ENCODE results near the gene UPF2.
"Not testable (repeated sequence)": the region's sequence is repeated elsewhere in the genome, so short reads cannot be mapped to it uniquely, and the experiment has no call there.

The UPF2 gene

GRCh38 chr10:12019283-12019971 lies 23.2 kb downstream of the UPF2 start:
- no peak for ATAC-seq (ENCODE audit: insufficient read depth, low read depth)
- TF ChIP-seq EZH2 (IDR thresholded peaks at IDR 0.05; ENCODE audit: borderline replicate concordance, low read depth, low read length, severe bottlenecking): no peak
- TF ChIP-seq, protein P1, sequence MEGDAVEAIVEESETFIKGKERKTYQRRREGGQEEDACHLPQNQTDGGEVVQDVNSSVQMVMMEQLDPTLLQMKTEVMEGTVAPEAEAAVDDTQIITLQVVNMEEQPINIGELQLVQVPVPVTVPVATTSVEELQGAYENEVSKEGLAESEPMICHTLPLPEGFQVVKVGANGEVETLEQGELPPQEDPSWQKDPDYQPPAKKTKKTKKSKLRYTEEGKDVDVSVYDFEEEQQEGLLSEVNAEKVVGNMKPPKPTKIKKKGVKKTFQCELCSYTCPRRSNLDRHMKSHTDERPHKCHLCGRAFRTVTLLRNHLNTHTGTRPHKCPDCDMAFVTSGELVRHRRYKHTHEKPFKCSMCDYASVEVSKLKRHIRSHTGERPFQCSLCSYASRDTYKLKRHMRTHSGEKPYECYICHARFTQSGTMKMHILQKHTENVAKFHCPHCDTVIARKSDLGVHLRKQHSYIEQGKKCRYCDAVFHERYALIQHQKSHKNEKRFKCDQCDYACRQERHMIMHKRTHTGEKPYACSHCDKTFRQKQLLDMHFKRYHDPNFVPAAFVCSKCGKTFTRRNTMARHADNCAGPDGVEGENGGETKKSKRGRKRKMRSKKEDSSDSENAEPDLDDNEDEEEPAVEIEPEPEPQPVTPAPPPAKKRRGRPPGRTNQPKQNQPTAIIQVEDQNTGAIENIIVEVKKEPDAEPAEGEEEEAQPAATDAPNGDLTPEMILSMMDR (IDR thresholded peaks at IDR 0.05; ENCODE audit: borderline replicate concordance, extremely low read depth, low read length, poor library complexity, severe bottlenecking): no peak
- Histone ChIP-seq H3K27me3 (ENCODE audit: insufficient read depth, low read length, poor library complexity) (no peaks in the 10 kb centered on the region), H3K27ac (ENCODE audit: low read length) (no peak overlapping the region), H2AFZ (ENCODE audit: low read depth, low read length) (no peak overlapping the region), H3K9ac (ENCODE audit: low read depth, low read length) (no peak overlapping the region), H3K9me3 (ENCODE audit: insufficient read depth, low read length, severe bottlenecking) (no peaks in the 10 kb centered on the region), H3K4me3 (ENCODE audit: low read depth in 1 of 2, low read length in 2 of 2) (no peak overlapping the region), H3K79me2 (ENCODE audit: insufficient read depth, low read length) (peaks cover 70% of the 10 kb centered on the region), H3K4me2 (ENCODE audit: insufficient read depth, low read length) (no peak overlapping the region), H3K4me1 (ENCODE audit: insufficient read depth, low read length) (no peaks in the 10 kb centered on the region), H3K36me3 (ENCODE audit: insufficient read depth, low read length) (peaks cover 23% of the 10 kb centered on the region; the same call in 1 of the 2 replicates), H4K20me1 (ENCODE audit: insufficient read depth, low read length) (peaks cover 12% of the 10 kb centered on the region; the same call in 1 of the 2 replicates)
- DNase-seq: no peak

DNA sequence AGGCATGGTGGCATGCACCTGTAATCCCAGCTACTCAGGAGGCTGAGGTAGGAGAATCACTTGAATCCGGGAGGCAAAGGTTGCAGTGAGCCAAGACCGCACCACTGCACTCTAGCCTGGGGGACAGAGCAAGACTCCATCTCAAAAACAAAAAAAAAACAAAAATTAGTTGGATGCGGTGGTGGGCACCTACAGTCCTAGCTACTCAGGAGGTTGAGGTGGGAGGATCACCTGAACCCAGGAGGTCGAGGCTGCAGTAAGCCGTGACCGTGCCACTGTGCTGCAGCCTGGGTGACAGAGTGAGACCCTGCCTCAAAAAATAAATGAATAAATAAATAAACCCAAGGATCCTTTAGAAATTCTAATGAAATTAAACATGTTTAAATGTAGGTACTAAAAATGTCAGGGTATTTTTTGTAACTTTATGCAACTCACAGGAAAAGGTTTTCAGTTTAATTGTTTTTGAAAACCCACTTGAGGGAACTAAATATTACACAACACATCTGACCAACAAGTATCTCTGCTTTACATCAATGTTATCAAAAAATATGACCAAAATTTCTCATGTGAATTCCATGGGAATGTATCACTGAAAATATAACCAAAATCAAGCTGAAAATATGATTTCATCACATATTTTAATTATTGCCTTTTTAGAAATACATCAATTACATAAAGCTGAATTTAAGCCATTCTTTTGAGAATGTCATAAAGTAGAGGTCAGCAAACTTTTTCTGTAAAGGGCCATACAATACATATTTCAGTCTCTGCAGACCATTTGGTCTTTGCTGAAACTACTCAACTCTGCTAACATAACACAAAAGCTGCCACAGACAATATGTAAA lies 23.9 kb downstream of the UPF2 start:
- H3K4me3 ChIP-seq (ENCODE audit: low read depth in 1 of 2, low read length in 2 of 2): no peak overlapping the region
- TF ChIP-seq, protein P1 (IDR thresholded peaks at IDR 0.05; ENCODE audit: borderline replicate concordance, extremely low read depth, low read length, poor library complexity, severe bottlenecking): no peak
- TF ChIP-seq EZH2 (IDR thresholded peaks at IDR 0.05; ENCODE audit: borderline replicate concordance, low read depth, low read length, severe bottlenecking): no peak
- H3K27ac ChIP-seq (ENCODE audit: low read length): no peak overlapping the region
- no peaks in the 10 kb centered on the region for H3K9me3 ChIP-seq (ENCODE audit: insufficient read depth, low read length, severe bottlenecking)
- no peak for ATAC-seq (ENCODE audit: insufficient read depth, low read depth)
- H3K79me2 ChIP-seq (ENCODE audit: insufficient read depth, low read length): peaks cover 67% of the 10 kb centered on the region
- no peaks in the 10 kb centered on the region for H3K27me3 ChIP-seq (ENCODE audit: insufficient read depth, low read length, poor library complexity)
- no peak overlapping the region for H3K9ac ChIP-seq (ENCODE audit: low read depth, low read length)
- H4K20me1 ChIP-seq (ENCODE audit: insufficient read depth, low read length): peaks cover 12% of the 10 kb centered on the region; the same call in 1 of the 2 replicates
- no peak overlapping the region for H3K4me2 ChIP-seq (ENCODE audit: insufficient read depth, low read length)
- no peaks in the 10 kb centered on the region for H3K4me1 ChIP-seq (ENCODE audit: insufficient read depth, low read length)
- no peak overlapping the region for H2AFZ ChIP-seq (ENCODE audit: low read depth, low read length)
- peaks cover 26% of the 10 kb centered on the region for H3K36me3 ChIP-seq (ENCODE audit: insufficient read depth, low read length)
- DNase-seq: no peak

GRCh38 chr10:12013926-12014325 lies 28.7 kb downstream of the UPF2 start:
- Histone ChIP-seq H3K9me3 (ENCODE audit: insufficient read depth, low read length, severe bottlenecking) (peaks cover 9% of the 10 kb centered on the region), H3K27ac (ENCODE audit: low read length) (no peak overlapping the region), H3K4me3 (ENCODE audit: low read depth in 1 of 2, low read length in 2 of 2) (no peak overlapping the region), H2AFZ (ENCODE audit: low read depth, low read length) (no peak overlapping the region), H4K20me1 (ENCODE audit: insufficient read depth, low read length) (no peaks in the 10 kb centered on the region; the same call in 1 of the 2 replicates), H3K27me3 (ENCODE audit: insufficient read depth, low read length, poor library complexity) (no peaks in the 10 kb centered on the region), H3K9ac (ENCODE audit: low read depth, low read length) (no peak overlapping the region), H3K4me2 (ENCODE audit: insufficient read depth, low read length) (no peak overlapping the region), H3K79me2 (ENCODE audit: insufficient read depth, low read length) (peaks cover 24% of the 10 kb centered on the region), H3K4me1 (ENCODE audit: insufficient read depth, low read length) (no peaks in the 10 kb centered on the region), H3K36me3 (ENCODE audit: insufficient read depth, low read length) (peaks cover 46% of the 10 kb centered on the region)
- TF ChIP-seq EZH2 (IDR thresholded peaks at IDR 0.05; ENCODE audit: borderline replicate concordance, low read depth, low read length, severe bottlenecking): no peak
- TF ChIP-seq, protein P1 (IDR thresholded peaks at IDR 0.05; ENCODE audit: borderline replicate concordance, extremely low read depth, low read length, poor library complexity, severe bottlenecking): no peak
- DNase-seq (no peak), ATAC-seq (ENCODE audit: insufficient read depth, low read depth) (no peak)

GRCh38 chr10:12013391-12013790 lies 29.2 kb downstream of the UPF2 start:
- H3K9me3 ChIP-seq (ENCODE audit: insufficient read depth, low read length, severe bottlenecking); H3K4me3 ChIP-seq (ENCODE audit: low read depth in 1 of 2, low read length in 2 of 2); ATAC-seq (ENCODE audit: insufficient read depth, low read depth); H4K20me1 ChIP-seq (ENCODE audit: insufficient read depth, low read length); H3K9ac ChIP-seq (ENCODE audit: low read depth, low read length); H3K4me1 ChIP-seq (ENCODE audit: insufficient read depth, low read length); H3K4me2 ChIP-seq (ENCODE audit: insufficient read depth, low read length); H3K27me3 ChIP-seq (ENCODE audit: insufficient read depth, low read length, poor library complexity); H3K27ac ChIP-seq (ENCODE audit: low read length); DNase-seq; H2AFZ ChIP-seq (ENCODE audit: low read depth, low read length): not testable (repeated sequence)
- Histone ChIP-seq H3K36me3 (ENCODE audit: insufficient read depth, low read length) (peaks cover 50% of the 10 kb centered on the region), H3K79me2 (ENCODE audit: insufficient read depth, low read length) (peaks cover 19% of the 10 kb centered on the region)

Measured in DND-41 (cell line).